HCEC 1CT (cell line): ENCODE measurements around the gene APBA3.

Experiments used
- DNase-seq: peaks from one replicate; pipeline ENCODE4 v3.0.0-alpha.2; 2017

The APBA3 gene, protein sequence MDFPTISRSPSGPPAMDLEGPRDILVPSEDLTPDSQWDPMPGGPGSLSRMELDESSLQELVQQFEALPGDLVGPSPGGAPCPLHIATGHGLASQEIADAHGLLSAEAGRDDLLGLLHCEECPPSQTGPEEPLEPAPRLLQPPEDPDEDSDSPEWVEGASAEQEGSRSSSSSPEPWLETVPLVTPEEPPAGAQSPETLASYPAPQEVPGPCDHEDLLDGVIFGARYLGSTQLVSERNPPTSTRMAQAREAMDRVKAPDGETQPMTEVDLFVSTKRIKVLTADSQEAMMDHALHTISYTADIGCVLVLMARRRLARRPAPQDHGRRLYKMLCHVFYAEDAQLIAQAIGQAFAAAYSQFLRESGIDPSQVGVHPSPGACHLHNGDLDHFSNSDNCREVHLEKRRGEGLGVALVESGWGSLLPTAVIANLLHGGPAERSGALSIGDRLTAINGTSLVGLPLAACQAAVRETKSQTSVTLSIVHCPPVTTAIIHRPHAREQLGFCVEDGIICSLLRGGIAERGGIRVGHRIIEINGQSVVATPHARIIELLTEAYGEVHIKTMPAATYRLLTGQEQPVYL

DNA sequence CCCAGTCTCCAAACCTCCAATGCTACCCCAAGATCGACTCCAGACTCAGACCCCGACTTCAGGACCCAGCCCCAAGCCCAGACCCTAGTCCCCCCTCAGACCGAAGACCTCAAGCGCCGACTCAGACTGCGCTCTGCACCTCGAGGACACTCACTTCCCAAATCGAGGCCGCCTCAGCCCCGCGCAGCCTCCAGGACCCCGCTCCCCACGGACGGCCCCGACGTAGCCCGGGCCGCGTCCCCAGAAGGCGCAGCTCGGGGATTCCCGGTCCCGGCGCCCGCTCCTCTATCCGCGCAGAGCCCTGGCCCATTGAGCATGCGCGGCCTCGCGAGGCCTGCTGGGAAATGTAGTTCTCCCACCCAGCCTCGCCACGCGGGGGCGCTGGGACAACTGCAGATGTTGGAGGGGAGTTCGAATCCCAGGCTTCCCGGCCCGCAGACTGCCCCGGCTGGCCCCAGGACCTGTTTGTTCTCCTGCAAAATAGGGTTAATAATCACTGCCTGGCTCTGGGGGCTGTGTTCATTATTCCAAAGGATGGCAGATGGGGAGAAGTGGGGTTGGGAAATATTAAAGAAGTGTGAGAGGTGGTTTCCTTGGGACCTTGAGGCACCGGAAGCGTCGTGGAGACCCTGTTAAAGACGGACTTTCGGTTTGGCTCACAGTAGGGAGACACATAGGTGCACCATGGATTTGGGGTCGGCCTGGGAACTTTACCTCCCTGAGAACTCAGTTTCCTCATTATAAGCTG, at the start of gene APBA3:
Gene APBA3 (minus strand): TSS at position 311 of the 748 bp plus-strand sequence. CDS start 1,428 bp downstream, outside the sequence.
- DNase-seq: peak; percentile 81

DNA sequence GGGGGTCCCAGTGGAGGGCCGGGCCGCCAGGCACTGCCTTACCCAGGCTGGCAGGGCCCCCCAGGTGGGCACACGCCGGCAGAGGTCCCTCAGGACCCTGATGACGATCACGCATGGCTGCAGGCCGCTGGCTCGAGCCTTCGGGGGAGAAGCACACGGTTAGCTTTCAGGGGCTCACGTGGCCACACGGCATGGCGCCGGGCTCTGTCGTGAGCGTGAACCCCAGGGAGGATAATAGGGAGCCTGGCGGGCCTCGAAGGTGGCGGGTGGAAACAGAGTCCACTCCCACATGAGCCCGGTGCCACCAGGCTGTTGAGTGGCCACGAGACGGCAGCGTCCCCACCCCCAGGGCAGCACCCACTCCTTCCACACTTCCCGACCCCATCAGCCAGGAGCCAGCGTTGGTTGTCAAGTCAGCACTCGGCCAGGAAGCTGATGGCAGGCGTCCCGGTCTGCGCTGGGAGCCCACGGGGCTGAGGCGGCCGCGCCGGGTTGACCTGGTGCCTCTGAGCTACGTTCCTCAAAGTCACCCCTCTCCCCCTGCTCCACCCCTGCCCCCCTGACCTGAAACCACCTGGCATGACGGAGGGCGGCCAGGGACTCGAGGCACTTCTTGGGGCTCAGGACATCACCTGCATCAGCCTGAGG, 49.3 kb upstream of the APBA3 start:
- DNase-seq: no peak

DNA sequence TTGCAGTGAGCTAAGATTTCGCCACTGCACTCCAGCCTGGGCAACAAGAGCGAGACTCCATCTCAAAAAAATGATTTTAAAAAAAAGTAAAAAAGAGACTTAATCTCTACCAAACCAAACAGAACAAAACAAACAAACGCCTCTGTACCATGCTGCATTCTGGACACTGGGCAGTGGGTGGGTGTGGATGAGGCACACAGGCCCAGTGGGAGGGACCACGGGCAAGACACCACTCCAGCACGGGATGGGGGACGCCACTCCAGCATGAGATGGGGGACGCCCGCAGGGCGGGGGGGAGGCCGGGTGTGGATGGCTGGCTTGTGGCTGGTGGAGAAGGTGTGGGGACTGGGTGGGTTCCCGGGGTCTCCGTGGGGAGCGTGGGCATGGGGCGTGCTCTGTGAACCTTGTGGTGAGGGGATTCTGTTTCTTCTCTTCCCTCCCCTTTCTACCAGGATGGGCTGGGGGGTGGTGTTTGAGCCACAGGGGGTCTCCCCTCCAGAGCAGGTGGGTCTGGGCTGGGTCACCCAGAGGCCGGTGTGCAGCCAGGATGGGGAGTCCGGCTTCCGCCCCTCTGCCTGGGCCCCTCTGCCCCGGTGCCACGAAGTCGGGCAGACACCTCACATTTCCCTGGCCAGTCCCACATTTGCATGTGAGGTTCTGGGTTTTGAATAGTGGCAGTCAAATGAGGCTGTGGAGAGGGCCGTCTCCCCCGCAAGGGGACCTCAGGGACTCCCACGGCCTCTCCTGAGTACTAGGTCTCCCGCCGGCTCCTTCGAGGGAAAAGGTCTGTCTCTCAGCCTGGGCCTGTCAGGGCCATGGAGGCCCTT, 48.6 kb upstream of the APBA3 start:
- no peak for DNase-seq

DNA sequence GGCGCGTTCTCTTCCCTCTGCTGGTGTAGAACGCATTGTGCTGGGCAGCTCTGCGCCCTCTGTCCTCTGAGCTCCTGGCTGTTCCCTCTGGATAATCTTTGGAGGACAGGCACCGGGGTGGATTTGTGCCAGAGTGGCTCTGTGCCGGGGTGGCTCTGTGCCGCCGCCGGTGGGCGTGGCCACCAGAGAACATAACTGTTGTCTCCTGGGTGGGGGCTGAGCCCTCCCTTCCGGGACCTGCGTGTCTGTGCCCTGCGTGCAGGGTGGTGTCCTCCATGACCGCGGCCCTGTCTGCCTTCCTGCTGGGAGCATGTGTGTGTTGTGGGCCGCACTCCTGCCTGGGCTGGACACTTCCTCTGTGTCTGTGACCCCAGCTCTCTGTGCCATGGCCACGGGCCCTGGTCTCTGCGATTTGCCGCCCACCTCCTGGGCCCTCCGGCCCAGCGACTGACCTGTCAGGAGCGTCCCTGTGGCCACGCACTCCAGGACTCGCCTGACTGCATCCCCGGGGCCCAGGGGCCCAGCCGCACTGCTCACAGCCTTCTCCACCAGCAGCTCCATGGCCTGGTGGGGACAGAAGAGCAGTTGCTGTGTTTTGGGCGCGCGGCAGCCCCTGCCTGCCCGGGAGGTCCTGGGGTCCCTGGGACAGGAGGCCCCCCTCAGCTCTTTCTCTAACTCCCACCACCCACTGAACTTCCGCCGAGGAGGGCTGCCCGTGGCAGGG, 47.1 kb upstream of the APBA3 start:
- DNase-seq: no peak

DNA sequence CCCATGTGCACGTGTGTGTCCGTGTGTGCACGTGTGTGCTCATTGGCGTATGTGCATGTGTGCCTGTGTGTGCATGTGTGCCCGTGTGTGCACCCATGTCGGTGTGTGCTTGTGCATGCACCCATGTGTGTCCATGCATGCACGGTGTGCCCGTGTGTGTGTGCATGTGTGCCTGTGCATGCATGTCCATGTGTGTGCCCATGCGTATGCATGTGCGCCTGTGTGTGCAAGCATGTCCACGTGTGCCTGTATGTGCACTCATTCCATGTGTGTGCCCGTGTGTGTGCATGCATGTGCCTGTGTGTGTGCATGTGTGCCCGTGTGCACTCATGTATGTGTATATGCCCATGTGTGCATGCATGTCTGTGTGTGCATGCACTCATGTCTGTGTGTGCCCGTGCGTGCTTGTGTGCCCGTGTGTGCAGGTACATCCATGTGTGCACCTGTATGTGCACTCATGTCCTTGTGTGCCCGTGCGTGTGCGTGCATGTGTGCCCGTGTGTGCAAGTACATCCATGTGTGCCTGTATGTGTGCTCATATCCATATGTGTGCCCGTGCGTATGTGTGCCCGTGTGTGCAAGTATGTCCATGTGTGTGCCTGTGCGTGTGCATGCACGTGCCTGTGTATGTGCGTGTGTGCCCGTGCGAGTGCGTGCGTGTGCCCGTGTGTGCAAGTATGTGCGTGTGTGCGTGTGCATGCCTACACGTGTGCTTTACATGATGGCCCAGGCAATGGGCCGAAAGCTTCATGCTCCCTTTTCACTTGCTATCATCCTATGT, 46.3 kb upstream of the APBA3 start:
- DNase-seq: no peak

DNA sequence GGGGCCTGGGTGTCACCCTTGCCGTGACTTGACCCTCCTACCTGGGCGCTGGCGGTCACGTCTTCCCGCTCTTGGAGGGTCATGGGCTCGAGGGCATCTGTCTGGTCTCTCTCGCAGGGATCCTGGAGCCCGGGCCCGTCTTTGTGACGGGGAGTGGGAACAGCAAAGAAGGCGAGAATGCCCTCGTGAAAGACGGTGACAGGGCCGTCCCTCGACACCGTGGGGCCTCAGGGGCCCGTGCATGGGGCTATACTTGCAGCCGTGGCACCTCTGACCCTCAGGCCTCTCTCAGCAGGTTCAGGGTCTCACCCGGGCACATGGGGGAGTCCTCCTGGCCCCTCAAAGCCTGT, 45.6 kb upstream of the APBA3 start:
- DNase-seq: no peak

DNA sequence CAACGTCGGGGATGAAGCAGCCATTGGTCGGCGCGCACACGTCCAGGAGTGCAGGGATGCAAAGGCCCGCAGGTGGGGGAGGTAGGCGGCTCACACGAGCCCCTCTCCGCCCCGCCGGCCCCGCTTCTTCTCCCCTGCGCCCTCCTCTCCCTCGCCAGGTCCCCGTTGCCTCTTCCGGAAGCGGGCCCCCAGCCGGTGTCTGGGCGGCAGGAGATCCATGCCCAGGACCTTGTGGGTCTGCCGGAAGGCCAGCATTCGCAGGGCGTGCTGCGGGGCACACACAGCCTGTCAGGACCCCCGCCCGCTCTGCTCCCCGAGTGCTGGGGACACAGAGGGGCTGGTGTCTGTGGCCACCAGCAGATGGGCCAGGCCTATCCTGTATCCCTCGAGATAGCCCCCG, 44.4 kb upstream of the APBA3 start:
- no peak for DNase-seq

DNA sequence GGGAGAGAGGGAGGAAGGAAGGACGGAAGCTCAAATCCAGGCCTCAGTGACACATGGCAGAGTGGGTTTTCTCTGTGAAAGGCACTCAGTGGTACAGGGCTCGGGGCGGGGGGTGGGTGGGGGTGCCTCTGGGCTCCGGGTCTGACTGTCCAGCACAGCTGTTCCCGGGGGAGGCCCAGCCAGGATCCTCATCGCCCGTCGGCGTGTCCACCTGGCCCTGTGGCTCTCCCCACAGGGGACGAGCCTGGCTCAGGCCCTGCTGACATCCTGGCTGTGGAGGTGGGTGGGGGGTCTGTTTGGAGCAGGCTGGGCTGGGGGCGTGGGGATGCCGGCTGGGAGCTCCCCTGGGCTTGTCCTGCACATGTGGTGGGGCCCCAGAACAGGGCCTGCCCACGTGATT, 42.9 kb upstream of the APBA3 start:
- DNase-seq: no peak

DNA sequence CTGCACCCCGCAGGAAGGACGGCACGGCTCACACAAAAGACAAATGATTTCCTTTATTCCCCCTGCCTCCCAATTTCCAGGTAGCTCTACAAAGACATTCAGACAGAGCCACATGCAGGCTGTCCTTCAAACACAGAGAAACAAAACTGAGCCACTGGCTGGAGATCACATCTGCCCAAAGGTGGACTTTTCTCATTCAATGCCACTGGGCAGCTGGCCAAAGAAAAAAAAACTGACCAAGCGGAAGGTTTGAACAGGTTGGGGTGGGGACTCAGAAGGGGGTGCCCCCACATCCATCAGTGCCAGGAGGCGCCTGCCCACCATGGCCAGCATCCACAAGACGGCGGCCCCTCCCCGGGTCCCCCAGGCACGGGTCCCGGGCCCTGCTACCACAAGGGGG, 42.5 kb upstream of the APBA3 start:
- DNase-seq: no peak

DNA sequence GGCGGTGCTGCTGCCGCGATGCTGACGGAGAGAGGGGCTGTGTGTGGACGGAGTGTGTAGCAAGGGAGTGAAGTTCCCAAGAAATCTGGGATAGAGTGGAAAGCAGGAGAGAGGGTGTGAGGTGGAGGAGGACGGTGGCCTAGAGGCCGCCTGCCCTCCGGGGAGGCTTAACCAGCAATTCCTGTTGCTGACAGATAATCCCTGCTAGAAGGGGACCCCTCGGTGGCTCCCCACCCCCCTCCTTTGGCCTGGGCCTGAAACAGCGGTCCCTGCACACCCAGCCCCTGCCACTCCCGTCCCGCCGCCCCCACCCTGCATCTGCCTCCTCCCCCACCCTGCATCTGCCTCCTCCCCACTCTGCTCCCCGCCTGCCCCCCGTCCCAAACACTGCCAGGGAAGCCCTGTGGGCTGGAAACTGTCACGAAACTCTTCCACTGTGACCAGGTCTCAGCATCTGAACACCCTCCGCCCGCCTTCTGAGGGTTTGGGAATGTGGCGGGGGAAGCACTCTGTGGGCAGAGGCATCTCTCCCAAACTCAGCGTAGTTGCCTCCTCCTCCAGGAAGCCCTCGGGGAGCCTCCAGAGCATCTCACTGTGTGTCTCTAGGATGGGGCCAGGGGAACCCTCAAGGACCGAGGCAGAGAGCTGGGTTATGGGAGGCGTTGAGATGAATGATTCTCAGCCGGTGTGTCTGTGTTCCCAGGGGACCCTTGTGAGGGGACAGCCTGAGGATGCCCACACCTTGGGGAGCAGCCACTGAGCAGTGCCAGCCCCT, 41.8 kb upstream of the APBA3 start:
- no peak for DNase-seq

DNA sequence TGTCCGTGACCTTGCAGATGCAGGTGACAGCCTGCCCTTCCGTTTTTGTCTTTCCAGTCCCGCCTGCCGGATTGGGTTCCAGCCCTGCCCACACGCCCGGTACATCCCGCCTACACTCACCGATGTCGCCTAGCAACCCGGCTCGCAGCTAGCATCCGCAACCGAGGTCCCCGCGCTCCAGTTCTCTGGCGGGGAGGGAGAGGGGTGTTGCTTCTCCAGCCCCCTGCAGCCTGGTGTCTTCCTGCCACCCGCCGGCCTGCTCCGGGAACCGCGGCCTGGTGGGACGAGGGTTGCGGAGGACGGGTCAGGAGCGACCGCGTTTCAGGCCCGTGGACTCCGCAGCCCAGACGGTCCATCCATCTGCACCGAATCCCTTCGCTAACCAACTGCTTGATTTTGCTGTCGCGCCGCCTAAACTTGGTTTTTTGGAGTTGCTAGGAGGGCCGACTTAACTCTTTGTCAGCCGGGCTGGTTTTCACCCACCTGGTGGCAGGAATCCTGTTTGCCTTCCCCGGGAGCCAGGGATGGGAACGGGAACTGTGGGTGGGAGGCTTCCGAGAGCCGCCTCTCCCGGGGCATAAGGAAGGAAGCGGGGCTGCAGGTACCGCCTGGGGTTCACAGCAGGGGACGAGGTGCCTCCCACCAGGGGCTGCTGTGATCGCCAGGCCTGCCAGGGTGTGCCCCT, 40.1 kb upstream of the APBA3 start:
- no peak for DNase-seq

DNA sequence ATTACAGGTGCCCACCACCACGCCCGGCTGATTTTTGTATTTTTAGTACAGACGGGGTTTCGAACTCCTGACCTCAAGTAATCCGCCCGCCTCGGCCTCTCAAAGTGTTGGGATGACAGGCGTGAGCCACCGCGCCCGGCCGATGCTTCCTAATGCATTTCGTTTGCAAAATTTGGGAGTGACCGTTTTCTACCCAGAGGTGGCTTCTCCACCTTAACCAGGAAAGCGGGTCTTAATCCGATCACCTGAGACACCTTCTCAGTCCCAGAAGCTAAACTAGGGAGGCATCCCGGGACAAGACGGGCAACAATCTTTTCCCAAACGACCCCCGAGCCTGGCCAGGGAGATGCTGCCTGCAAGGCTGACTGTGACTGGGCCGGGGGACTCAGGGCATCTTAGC, 39.5 kb upstream of the APBA3 start:
- DNase-seq: no peak

DNA sequence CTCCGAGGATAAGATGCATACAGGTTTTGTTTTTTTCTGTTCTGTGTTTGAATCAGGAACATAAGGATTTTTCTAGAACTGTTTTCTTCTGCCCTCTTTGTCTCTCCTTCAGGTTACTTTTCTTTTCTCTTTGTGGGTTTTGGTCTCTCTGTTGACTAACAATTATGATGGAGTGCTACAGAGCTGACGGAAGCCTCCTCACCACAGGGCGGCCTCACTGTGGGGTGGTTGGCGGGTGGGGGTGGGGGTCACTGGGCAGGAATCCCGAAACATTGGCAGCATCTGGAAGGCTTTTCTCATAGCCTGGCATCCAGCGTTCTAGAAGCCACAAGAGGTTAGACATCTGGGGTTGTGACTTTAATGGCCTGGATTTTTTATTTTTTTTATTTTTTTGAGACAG, 36.6 kb upstream of the APBA3 start:
- DNase-seq: no peak

DNA sequence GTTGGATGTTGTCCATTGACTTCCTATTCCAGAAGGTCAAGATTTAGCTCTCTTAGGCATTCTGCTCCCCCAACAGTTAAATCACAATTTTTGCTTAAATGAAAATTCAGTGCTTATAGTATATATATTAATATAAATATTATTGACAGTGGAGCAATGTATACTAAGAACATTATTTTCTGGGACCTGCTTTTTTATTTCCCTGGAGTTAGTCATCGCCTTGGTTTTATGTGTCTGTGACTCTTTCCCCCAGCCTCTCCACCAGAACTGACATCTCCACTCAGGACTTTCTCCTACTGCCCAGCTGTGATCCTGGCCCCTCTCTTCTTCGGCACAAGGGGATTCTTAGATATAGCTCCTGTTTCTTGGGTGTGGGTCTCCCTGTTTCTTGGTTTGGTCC, 34.9 kb upstream of the APBA3 start:
- DNase-seq: no peak

DNA sequence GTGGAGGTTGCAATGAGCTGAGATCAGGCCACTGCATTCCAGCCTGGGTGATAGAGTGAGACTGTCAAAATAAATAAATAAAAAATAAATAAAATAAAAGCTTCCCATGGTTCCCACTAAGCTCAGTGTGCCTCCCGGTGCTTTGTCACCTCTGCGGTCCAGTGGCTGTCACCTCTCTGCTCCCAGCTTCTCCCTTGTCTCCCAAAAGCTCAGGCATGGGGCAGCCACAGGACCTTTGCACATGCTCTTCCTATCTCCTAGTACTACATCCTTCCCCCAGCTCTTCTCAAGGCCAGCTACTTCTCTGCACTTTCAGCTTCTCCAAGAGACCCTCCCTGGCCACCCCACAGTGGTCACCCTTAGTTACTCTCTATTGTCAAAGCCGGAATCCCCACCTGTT, 32.3 kb upstream of the APBA3 start:
- DNase-seq: no peak

DNA sequence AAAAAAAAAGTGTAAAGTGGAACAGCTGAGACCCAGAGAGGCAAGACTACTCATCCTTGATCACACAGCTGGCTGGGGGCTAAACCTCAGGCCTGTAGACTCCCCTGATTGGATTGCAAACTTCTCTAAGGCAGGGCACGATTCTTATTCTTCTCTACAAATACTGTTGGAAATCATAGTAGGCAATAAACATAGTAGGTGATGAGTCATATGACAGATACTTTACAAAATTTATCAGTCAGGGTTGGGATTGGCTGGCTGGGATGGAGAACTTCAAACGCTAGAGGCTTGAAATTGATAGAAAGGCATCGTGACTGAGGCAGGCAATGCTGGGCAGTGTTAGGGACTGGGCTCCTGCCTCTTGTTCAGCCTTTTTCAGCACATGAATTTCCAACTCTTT, 30.6 kb upstream of the APBA3 start:
- no peak for DNase-seq

DNA sequence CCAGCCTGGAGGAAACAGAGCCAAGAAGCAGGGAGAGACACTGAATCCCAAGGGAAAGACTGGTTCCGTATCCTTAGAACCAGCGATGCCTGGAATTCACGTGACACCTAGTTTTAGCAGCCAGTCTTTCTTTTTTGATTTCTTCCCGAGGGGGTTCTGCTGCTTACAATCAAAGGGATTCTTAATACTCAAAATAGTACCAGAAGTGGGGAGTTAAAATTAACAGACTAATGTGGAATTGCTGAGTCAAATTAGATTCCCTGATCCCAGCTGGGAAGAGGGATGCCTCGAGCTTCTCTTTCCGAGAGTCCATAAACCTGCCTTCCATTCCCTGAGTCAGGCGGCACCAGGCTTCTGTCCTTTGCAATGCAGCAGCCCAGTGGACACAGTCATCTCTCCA, 29.4 kb upstream of the APBA3 start:
- no peak for DNase-seq

DNA sequence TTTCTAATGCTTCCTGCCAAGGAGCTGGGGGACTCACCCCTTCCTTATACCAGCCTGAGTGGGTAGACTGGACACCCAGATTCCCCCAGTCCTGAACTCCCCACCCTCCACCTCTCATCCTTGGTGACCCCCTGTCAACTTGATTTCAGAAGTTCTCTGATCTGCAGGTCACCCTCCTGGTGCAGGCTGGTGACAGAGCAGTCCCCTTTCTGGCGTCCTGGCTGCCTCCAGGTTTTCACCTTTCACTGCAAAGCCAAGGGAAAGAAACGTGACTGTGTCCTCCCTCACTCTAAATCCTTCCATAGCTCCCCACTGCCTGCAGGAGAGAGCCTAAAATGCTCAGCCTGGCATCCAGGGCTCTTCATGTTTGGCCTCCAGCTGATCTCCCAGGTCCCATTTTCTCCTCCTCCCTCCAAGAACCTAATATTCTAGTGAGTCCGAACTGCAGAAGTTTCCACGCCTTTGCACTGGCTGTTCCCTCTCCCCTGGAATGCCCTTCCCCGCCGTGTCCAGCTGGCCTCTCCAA, 28.8 kb upstream of the APBA3 start:
- DNase-seq: no peak

DNA sequence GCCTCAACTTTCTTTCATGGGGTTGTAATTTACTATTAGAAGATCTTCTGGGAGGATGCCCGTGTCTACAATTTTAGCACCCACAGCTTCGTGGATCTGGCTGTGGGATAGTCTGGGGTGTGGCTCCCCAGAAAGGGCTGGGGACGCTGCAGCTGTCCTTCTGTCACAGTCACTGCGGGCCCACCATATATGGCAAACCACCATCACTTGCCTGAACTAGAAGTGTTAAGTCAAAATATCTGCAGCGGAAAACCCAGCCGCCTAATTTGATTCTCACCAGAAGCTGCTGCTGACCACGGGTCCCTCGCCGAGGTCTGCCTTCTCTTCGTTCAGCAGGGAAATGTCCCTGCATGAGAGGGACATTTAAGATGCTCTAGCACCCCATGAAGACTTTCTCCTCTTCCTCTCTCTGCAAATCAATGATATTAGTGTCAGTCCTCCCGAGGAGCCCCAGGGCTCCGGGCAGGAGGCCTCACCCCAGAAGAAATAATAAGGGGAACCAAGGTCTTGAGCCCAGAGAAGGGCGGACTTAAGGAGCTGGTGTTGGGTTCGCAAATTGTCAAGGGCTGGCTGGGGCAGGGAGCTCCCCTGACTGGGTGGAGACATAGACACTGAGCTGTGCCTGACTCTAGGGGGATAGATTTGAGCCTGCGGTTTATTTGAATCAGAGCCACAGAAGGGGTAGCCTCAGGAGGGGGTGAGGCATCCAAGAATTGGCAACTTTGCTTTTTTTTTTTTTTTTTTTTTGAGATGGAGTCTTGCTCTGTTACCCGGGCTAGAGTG, 27.7 kb upstream of the APBA3 start:
- no peak for DNase-seq
